Ecto neural progenitor cell (in vitro differentiated cells): Measurements from ENCODE around the gene LHX4.

Experiments used
- DNase-seq: peaks from one replicate; pipeline ENCODE4 v3.0.0-alpha.2; 2018; ENCODE audit warnings: low spot score

Gene LHX4

DNA sequence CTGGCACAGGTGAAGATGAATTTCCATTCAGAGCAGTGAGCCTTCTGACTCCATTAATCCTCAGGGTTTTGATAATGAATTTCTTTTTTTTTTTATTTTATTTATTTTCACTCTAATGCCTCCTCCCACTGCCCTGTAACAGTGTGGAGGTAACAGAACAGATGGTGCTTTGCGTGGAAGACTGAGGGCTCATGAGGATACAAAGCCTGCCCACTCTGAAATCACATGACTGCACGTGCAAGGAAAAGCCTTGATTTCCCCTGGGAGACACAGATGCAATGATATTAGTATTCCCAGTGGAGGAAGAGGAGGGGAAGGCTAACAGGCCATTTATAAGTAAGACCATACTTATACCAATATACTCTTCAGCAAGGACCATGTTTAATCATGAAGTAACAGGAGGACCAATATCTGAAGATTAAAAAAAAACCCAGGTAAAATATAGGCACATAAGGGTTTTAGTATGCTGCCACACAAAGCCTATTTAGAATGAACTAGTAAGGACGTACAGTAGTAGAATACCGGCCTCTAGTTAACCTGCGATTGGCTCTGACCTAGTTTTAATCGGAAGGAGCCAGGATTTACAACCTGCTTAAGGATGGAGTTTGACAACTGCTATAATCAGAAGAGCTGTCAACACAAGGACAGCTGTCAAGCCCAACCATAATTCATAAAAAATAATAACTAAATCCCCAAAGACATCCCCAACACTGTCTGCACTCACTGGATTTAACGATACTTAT, 69.6 kb downstream of the LHX4 start:
- DNase-seq = no peak

DNA sequence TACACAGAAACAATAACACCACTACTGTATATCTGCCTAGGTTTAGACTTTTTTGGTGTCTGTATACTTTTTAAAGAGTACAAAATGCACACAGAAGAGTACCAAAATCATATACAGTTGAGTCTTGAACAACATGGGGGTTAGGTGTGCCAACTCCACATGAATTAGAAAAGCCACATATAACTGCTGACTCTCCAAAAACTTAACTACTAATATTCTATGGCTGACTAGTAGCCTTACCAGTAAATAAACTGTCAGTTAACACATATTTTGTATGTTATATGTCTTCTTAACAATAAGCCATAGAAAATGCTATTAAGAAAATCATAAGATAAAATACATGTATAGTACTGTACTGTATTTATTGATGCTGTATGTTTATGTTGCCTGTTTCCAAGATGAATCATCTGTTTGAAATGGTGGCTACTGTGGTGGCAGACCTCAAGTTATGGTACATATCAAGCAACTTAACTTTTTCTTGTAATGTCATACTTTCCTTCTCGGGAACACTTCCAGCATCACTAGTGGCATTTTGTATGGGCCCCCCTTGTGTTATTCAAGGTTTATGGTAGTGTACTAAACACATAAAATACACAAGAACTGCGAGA, 71.2 kb downstream of the LHX4 start:
- DNase-seq = no peak

DNA sequence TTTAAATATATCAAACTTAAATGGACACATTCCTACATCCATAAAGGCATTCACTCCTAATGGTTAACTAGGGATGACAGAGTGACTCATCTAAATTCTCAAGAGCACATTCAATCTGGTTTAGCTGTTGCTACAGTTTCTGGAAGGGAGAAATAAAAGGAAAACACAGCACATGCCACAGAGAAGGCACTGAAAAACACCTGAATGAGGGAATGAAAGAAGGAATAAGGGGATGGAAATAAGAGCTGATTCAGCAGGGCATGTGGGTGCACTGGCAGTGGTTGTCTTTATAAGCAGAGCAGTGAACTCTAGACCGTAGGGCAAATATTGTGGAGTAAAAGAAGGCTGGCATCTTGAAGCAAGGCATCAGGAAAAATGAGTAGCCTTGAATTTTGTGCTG, 79.3 kb downstream of the LHX4 start:
- DNase-seq = no peak

DNA sequence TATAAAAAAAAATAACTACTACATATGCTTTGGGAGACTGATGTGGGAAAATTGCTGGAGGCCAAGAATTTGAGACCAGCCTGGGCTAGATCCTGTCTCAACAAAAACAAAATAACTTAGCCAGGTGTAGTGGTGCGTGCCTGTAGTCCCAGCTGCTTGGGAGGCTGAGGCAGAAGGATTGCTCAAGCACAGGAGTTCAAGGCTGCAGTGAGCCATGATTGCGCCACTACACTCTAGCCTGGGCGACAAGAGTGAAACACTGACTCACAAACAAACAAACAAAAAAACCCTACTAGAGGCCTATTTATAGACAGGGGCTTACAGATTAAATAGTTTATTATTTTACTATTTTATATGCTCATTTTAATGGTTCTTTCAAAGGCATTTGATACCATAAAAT, 80.0 kb downstream of the LHX4 start:
- DNase-seq = no peak

DNA sequence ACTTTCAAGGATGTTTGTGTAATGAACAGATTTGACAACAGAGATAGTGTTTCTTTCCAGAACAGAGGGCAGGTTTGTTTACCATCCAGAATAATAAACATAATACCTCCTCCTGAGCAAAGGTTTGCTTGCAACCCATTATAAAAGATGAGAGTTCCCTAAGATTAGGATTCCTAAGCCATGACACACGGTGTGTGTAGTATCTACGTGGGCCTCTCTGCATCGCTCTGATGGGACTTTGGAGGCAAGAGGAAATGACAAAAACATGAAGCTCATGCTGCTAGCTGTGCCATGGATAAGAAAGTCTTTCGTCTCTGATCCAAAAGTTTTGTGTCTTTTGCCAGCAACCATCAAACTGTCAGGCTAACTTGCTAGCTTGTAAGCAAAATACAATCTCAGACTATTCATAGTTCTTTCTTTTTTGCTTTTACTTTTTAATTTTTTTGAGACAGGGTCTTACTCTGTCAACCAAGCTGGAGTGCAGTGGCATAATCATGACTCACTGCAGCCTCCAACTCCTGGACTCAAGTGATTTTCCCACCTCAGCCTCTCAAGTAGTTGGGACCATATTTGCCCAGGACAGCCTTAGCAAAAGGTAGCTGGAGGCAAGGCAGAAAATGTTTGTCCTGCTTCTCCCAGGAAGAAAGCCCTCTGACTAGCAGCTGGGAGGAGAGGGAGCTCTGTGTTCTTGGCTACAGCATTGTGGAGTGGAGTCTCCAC, 81.1 kb downstream of the LHX4 start:
- DNase-seq = no peak

DNA sequence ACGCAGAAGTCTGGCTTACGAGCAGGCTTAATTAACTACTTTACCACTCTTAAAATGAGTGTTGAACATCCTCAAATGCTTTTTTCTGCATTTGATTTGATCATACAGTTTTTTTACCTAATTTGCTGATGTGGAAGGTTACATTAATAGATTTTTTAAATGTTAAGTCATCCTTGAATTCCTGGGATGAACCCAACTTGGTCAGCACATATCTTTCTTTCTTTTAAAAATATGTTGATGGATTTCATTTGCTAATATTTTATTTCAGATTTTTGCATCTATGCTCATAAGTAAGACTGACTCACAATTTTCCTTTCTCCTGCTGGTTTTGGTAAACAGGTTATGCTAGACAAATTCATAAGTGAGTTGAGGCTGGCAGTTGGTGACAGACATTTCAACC, 82.9 kb downstream of the LHX4 start:
- no peak for DNase-seq

DNA sequence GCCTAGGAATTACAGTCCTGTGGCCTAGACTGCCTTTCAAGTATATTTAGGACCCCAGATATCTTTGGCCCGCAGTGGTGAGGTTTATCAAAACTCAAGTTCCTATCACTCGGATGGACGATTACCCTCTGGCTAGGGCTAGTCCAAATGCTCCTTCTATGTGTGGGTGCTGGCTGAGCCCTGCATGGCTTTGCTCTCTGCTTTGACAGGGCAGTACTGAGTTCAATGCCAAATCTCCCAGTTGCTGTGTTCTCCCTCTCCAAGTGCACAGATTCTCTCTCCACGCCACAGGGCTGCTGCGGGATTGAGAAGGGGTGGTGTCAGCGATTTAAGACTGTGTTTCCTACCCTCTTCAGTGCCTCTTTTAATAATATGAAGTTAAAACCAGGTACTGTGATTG, 97.0 kb downstream of the LHX4 start:
- no peak for DNase-seq
